Kidney (tissue), 14 donors: ENCODE data around the gene CDC42EP1. TPM values are rescaled to one million over a fixed set of nuclear protein-coding genes. Genes with fewer than 3 reads are reported as not detected.
"Not testable (repeated sequence)": the region's sequence is repeated elsewhere in the genome, so short reads cannot be mapped to it uniquely, and the experiment has no call there.

Source experiments
- DNase-seq, 5 donors: peaks; one replicate each; pipeline ENCODE4 v3.0.0-alpha.2; 2013 to 2020
- FAIRE-seq: peaks from 2 replicates; lab custom pipeline; 2012; peaks lifted over from hg19 to GRCh38; lab: Jason Lieb, UNC
- H3K27ac ChIP-seq, 2 donors: one replicate each; pipeline ENCODE4 v1.7.0; 2013; ENCODE audit warnings: low read depth in 2 of 2, low read length in 2 of 2, inconsistent platforms in 1 of 2
- H3K27me3 ChIP-seq: one replicate; pipeline ENCODE4 v1.7.1; 2013; ENCODE audit warnings: low read length, inconsistent platforms; ENCODE audit not compliant: control insufficient read depth, insufficient read depth
- H3K36me3 ChIP-seq, 3 donors: one replicate each; pipeline versions ENCODE4 v1.7.0 to v1.7.1; 2013; ENCODE audit warnings: low read length in 3 of 3, control low read depth in 1 of 3, inconsistent platforms in 1 of 3; ENCODE audit not compliant: insufficient read depth in 3 of 3, control insufficient read depth in 2 of 3
- H3K4me1 ChIP-seq, 3 donors: one replicate each; pipeline versions ENCODE4 v1.7.0 to v1.7.1; 2013; ENCODE audit warnings: low read length in 3 of 3, inconsistent platforms in 1 of 3, low read depth in 1 of 3; ENCODE audit not compliant: control insufficient read depth in 2 of 3, insufficient read depth in 2 of 3
- H3K4me3 ChIP-seq, 3 donors: one replicate each; pipeline versions ENCODE4 v1.7.0 to v1.8.1; 2013; ENCODE audit warnings: low read length in 3 of 3, control low read depth in 1 of 3, inconsistent platforms in 1 of 3
- H3K9ac ChIP-seq, 3 donors: one replicate each; pipeline versions ENCODE4 v1.7.0 to v1.7.1; 2013; ENCODE audit warnings: low read length in 3 of 3, control low read depth in 1 of 3, inconsistent platforms in 1 of 3
- H3K9me3 ChIP-seq, 3 donors: one replicate each; pipeline versions ENCODE4 v1.7.0 to v1.7.1; 2013; ENCODE audit warnings: low read length in 3 of 3, control low read depth in 1 of 3, inconsistent platforms in 1 of 3; ENCODE audit not compliant: control insufficient read depth in 2 of 3, insufficient read depth in 1 of 3
- intact Hi-C: fragments of 100-400 bp; cut with DNase I; formaldehyde crosslinking; loops from one replicate; pipeline ENCODE4 v1.11.1; 2022
- polyA plus RNA-seq: library from polyadenylated mRNA; stranded (reverse); fragments of 350-450 nt; fragmentation: Illumina TruSeq; extraction: RNeasy Lipid Tissue Mini Kit (QIAGEN cat#74804); gene quantifications from one replicate; pipeline ENCODE4 v1.2.3, GENCODE V29; 2014; ENCODE audit warnings: low read depth, low replicate concordance; ENCODE audit not compliant: insufficient read depth
- total RNA-seq: library from RNA; stranded (reverse); fragmentation: NEBNext Ultra II Directional; extraction: Animal tissue kit (Norgen Biotek cat#: 25700); gene quantifications from one replicate; pipeline ENCODE4 v1.2.1, GENCODE V29; 2021
- TF ChIP-seq, protein P1 (sequence below): IDR thresholded peaks from 3 replicates; pipeline ENCODE4 v1.5.1; 2012; ENCODE audit warnings: mild to moderate bottlenecking, moderate library complexity, borderline replicate concordance; ENCODE audit not compliant: insufficient read depth; ENCODE audit errors: extremely low read depth
- donor health status: control.
- donor health status: control.
- donor health status: control.
- donor health status: control.
- donor health status: control.
- donor health status: DM: yes; HTN: yes; CAD: no.
- donor health status: Normal renal cell carcinoma (clear cell type).

The CDC42EP1 gene
- total and polyA plus RNA-seq, 2 donors from 2014 or later, result 29.5 to 68.5 TPM

GRCh38 chr22:37609240-37610152, 49.2 kb downstream of the CDC42EP1 start:
- no peak for FAIRE-seq
- Histone ChIP-seq H3K27ac (peak overlapping the region; percentile 92 to 98), H3K9me3 (no peaks in the 10 kb centered on the region), H3K9ac (peak overlapping the region; percentile 50 to 93 (median 53)), H3K27me3 (no peaks in the 10 kb centered on the region), H3K4me3 (peak overlapping the region; percentile 62 to 91 (median 73)), H3K36me3 (peaks cover 0 to 5% (median 4%) of the 10 kb centered on the region in 3 donors), H3K4me1 (peaks cover 0 to 14% (median 6%) of the 10 kb centered on the region in 3 donors)
- DNase-seq, result peak in 4 of 5 donors; percentile 59 to 78 (median 69)
- intact Hi-C loops, result no loop called here
- TF ChIP-seq, protein P1, sequence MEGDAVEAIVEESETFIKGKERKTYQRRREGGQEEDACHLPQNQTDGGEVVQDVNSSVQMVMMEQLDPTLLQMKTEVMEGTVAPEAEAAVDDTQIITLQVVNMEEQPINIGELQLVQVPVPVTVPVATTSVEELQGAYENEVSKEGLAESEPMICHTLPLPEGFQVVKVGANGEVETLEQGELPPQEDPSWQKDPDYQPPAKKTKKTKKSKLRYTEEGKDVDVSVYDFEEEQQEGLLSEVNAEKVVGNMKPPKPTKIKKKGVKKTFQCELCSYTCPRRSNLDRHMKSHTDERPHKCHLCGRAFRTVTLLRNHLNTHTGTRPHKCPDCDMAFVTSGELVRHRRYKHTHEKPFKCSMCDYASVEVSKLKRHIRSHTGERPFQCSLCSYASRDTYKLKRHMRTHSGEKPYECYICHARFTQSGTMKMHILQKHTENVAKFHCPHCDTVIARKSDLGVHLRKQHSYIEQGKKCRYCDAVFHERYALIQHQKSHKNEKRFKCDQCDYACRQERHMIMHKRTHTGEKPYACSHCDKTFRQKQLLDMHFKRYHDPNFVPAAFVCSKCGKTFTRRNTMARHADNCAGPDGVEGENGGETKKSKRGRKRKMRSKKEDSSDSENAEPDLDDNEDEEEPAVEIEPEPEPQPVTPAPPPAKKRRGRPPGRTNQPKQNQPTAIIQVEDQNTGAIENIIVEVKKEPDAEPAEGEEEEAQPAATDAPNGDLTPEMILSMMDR, result no peak

- DNase-seq, H3K27ac ChIP-seq, H3K27me3 ChIP-seq, H3K9me3 ChIP-seq, FAIRE-seq, H3K36me3 ChIP-seq, intact Hi-C loops: not testable (repeated sequence)
- Histone ChIP-seq H3K4me3 (peak overlapping the region in 2 of 3 donors; percentile 54 to 91), H3K4me1 (peaks cover 0 to 14% (median 6%) of the 10 kb centered on the region in 3 donors), H3K9ac (peak overlapping the region in 1 of 3 donors; percentile 93)
Observed at GRCh38 chr22:37610153-37610475, 49.8 kb downstream of the CDC42EP1 start.

GRCh38 chr22:37610480-37611129, 50.3 kb downstream of the CDC42EP1 start:
- intact Hi-C loops, result no loop called here
- peak in 1 of 5 donors; percentile 58 for DNase-seq
- no peaks in the 10 kb centered on the region for H3K27me3 ChIP-seq
- H3K9me3 ChIP-seq, result no peaks in the 10 kb centered on the region
- peaks cover 0 to 5% (median 4%) of the 10 kb centered on the region in 3 donors for H3K36me3 ChIP-seq
- TF ChIP-seq, protein P1, result no peak
- no peak overlapping the region for H3K27ac ChIP-seq
- H3K4me1 ChIP-seq, result peaks cover 0 to 14% (median 6%) of the 10 kb centered on the region in 3 donors
- H3K9ac ChIP-seq, result no peak overlapping the region
- H3K4me3 ChIP-seq, result no peak overlapping the region
- no peak for FAIRE-seq

DNA sequence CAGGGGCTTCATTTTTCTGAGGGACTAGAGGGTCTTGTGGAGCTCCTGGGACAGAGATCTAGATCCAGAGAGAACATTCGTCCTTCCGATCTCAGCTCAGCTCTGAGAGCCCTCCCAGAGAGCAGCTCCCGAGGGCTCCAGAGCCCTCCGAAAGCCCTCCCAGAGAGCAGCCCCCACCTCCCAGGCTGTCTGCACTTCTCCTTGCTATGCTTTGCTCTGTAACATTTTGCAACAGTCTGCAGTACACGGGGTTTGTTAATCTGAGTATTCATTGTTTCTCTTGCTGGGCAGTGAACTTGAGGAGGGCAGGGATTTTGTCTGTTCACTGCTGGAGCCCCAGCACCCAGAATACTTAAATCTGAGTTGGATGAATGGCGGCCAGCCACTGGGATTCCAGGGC, 50.9 kb downstream of the CDC42EP1 start:
- DNase-seq (no peak), FAIRE-seq (no peak)
- Histone ChIP-seq H3K4me3 (no peak overlapping the region), H3K9ac (no peak overlapping the region), H3K27ac (no peak overlapping the region), H3K36me3 (peaks cover under 1 to 7% (median 6%) of the 10 kb centered on the region in 3 donors), H3K9me3 (no peaks in the 10 kb centered on the region), H3K27me3 (no peaks in the 10 kb centered on the region), H3K4me1 (peaks cover 0 to 14% (median 6%) of the 10 kb centered on the region in 3 donors)
- intact Hi-C loops, result no loop called here
- TF ChIP-seq, protein P1, result no peak
